ENCODE results near the gene SMARCC2. TPM values are rescaled to one million over a fixed set of nuclear protein-coding genes. Genes with fewer than 3 reads are reported as not detected.

Gene SMARCC2
- total and polyA plus RNA-seq, 2 of the 13 experiments (the other 11 are each of a cell fraction or from before 2014, with no cell fraction given): 21.3 to 24.1 TPM

DNA sequence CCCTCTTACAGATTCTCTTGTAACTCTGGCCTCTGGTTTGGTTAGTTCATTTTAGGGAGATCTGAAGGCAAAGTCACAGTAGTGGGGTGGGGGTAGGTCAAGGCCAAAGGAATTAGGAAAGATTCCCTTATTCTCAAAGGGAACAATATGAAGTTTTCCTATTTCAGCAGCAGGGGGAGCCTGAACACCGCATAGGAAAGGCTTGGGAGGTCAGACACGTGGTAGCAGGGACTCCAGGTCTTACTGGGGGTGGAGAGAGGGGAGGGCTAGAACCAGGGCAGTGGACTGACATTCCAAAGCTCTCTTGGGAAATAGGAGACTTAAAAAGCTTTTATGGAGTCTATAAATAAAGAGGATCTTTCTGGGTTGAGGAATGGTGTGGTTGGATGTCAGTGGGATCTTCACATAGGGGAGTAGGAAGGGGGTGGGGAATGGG lies 69.9 kb downstream of the SMARCC2 start (continued):
- TF ChIP-seq ZNF234 (CRISPR knock-in tag; conservative IDR thresholded peaks at IDR 0.05) (no peak), THYN1 (CRISPR knock-in tag; IDR thresholded peaks at IDR 0.05; ENCODE audit: borderline replicate concordance, low read depth) (no peak), ZNF256 (CRISPR knock-in tag; conservative IDR thresholded peaks at IDR 0.05) (no peak), MXD4 (CRISPR knock-in tag; IDR thresholded peaks at IDR 0.05) (peak; percentile 78; the same call in 1 of the 2 replicates), RXRB (CRISPR knock-in tag; IDR thresholded peaks at IDR 0.05; ENCODE audit: borderline replicate concordance) (peak; percentile 82), GATAD2A (CRISPR knock-in tag; IDR thresholded peaks at IDR 0.05) (peak; percentile 79), HMGA1 (CRISPR knock-in tag; conservative IDR thresholded peaks at IDR 0.05) (no peak), CBX1 (IDR thresholded peaks at IDR 0.05; ENCODE audit: low read depth) (no peak), KAT7 (CRISPR knock-in tag; IDR thresholded peaks at IDR 0.05; ENCODE audit: borderline replicate concordance) (no peak), SCMH1 (CRISPR knock-in tag; IDR thresholded peaks at IDR 0.05; ENCODE audit: borderline replicate concordance) (no peak), KDM6A (CRISPR knock-in tag; IDR thresholded peaks at IDR 0.05; ENCODE audit: low read depth) (no peak), FOXK2 (IDR thresholded peaks at IDR 0.05) (no peak), ZNF30 (CRISPR knock-in tag; IDR thresholded peaks at IDR 0.05) (no peak), IKZF1 (IDR thresholded peaks at IDR 0.05) (no peak), FUBP1 (CRISPR knock-in tag; IDR thresholded peaks at IDR 0.05; ENCODE audit: borderline replicate concordance) (no peak), TOE1 (CRISPR knock-in tag; IDR thresholded peaks at IDR 0.05) (no peak), MIER3 (CRISPR knock-in tag; IDR thresholded peaks at IDR 0.05; ENCODE audit: borderline replicate concordance) (peak; percentile 48; the same call in 1 of the 2 replicates)
- TF ChIP-seq, protein P1, sequence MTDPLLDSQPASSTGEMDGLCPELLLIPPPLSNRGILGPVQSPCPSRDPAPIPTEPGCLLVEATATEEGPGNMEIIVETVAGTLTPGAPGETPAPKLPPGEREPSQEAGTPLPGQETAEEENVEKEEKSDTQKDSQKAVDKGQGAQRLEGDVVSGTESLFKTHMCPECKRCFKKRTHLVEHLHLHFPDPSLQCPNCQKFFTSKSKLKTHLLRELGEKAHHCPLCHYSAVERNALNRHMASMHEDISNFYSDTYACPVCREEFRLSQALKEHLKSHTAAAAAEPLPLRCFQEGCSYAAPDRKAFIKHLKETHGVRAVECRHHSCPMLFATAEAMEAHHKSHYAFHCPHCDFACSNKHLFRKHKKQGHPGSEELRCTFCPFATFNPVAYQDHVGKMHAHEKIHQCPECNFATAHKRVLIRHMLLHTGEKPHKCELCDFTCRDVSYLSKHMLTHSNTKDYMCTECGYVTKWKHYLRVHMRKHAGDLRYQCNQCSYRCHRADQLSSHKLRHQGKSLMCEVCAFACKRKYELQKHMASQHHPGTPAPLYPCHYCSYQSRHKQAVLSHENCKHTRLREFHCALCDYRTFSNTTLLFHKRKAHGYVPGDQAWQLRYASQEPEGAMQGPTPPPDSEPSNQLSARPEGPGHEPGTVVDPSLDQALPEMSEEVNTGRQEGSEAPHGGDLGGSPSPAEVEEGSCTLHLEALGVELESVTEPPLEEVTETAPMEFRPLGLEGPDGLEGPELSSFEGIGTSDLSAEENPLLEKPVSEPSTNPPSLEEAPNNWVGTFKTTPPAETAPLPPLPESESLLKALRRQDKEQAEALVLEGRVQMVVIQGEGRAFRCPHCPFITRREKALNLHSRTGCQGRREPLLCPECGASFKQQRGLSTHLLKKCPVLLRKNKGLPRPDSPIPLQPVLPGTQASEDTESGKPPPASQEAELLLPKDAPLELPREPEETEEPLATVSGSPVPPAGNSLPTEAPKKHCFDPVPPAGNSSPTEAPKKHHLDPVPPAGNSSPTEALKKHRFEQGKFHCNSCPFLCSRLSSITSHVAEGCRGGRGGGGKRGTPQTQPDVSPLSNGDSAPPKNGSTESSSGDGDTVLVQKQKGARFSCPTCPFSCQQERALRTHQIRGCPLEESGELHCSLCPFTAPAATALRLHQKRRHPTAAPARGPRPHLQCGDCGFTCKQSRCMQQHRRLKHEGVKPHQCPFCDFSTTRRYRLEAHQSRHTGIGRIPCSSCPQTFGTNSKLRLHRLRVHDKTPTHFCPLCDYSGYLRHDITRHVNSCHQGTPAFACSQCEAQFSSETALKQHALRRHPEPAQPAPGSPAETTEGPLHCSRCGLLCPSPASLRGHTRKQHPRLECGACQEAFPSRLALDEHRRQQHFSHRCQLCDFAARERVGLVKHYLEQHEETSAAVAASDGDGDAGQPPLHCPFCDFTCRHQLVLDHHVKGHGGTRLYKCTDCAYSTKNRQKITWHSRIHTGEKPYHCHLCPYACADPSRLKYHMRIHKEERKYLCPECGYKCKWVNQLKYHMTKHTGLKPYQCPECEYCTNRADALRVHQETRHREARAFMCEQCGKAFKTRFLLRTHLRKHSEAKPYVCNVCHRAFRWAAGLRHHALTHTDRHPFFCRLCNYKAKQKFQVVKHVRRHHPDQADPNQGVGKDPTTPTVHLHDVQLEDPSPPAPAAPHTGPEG (CRISPR knock-in tag; IDR thresholded peaks at IDR 0.05): no peak
- TF ChIP-seq, protein P2, sequence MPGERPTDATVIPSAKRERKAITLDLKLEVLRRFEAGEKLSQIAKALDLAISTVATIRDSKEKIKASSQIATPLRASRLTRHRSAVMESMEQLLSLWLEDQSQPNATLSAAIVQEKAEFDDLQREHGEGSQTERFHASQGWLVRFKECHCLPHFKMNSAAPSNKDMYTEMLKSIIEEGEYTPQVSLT (CRISPR knock-in tag; IDR thresholded peaks at IDR 0.05; ENCODE audit: borderline replicate concordance, low read depth): no peak
- TF ChIP-seq, protein P3, sequence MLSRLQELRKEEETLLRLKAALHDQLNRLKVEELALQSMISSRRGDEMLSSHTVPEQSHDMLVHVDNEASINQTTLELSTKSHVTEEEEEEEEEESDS (CRISPR knock-in tag; IDR thresholded peaks at IDR 0.05; ENCODE audit: borderline replicate concordance): no peak
- TF ChIP-seq, protein P4, sequence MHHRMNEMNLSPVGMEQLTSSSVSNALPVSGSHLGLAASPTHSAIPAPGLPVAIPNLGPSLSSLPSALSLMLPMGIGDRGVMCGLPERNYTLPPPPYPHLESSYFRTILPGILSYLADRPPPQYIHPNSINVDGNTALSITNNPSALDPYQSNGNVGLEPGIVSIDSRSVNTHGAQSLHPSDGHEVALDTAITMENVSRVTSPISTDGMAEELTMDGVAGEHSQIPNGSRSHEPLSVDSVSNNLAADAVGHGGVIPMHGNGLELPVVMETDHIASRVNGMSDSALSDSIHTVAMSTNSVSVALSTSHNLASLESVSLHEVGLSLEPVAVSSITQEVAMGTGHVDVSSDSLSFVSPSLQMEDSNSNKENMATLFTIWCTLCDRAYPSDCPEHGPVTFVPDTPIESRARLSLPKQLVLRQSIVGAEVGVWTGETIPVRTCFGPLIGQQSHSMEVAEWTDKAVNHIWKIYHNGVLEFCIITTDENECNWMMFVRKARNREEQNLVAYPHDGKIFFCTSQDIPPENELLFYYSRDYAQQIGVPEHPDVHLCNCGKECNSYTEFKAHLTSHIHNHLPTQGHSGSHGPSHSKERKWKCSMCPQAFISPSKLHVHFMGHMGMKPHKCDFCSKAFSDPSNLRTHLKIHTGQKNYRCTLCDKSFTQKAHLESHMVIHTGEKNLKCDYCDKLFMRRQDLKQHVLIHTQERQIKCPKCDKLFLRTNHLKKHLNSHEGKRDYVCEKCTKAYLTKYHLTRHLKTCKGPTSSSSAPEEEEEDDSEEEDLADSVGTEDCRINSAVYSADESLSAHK (CRISPR knock-in tag; IDR thresholded peaks at IDR 0.05; ENCODE audit: borderline replicate concordance): no peak
